ENCODE data around the gene PDE8B. TPM values are rescaled to one million over a fixed set of nuclear protein-coding genes. Genes with fewer than 3 reads are reported as not detected.
"Not testable (repeated sequence)": the region's sequence is repeated elsewhere in the genome, so short reads cannot be mapped to it uniquely, and the experiment has no call there.

The PDE8B gene
- total RNA-seq, 1 experiment from 2014 or later: 0.07 TPM

GRCh38 chr5:77463905-77464304 is 253.4 kb downstream of the PDE8B start:
- no peak overlapping the region for H2AK5ac ChIP-seq (ENCODE audit: insufficient read length, low read length)
- H2AFZ ChIP-seq (ENCODE audit: low read length): no peak overlapping the region
- no peak overlapping the region for H4K5ac ChIP-seq (ENCODE audit: insufficient read length, low read depth, low read length)
- H4K20me1 ChIP-seq (ENCODE audit: control insufficient read depth, insufficient read depth, insufficient read length): no peaks in the 10 kb centered on the region
- H3K4me1 Mint-ChIP-seq: no peaks in the 10 kb centered on the region
- H3K4me2 ChIP-seq (ENCODE audit: insufficient read depth, insufficient read length, low read length): no peak overlapping the region
- H3K9ac ChIP-seq (ENCODE audit: extremely low read depth, insufficient read length, low read length): no peak overlapping the region
- H3K27ac ChIP-seq (ENCODE audit: insufficient read length, low read depth, low read length): no peak overlapping the region
- no peak overlapping the region for H3K14ac ChIP-seq (ENCODE audit: insufficient read depth, low read length)
- H3K23ac ChIP-seq (ENCODE audit: insufficient read length, low read depth, low read length): no peak overlapping the region
- no peak overlapping the region for H3K18ac ChIP-seq (ENCODE audit: insufficient read length, low read depth, low read length)
- H3T11ph ChIP-seq (ENCODE audit: low read length): no peak overlapping the region
- H2BK5ac ChIP-seq (ENCODE audit: insufficient read length, low read length): no peak overlapping the region
- no peak overlapping the region for H2BK120ac ChIP-seq (ENCODE audit: low read depth, low read length, poor library complexity, severe bottlenecking)
- no peaks in the 10 kb centered on the region for H3K4me1 ChIP-seq (ENCODE audit: insufficient read depth, low read length)
- H3K9me3 ChIP-seq (ENCODE audit: control insufficient read depth, low read depth, low read length): no peaks in the 10 kb centered on the region
- H2BK15ac ChIP-seq (ENCODE audit: low read depth, low read length): no peak overlapping the region
- H3K27me3 Mint-ChIP-seq (ENCODE audit: low read depth): no peaks in the 10 kb centered on the region
- no peak overlapping the region for H4K91ac ChIP-seq (ENCODE audit: insufficient read length, low read depth, low read length)
- no peak overlapping the region for H3K27ac Mint-ChIP-seq
- no CpG with 5 or more reads among the region's 1 CpG for WGBS (ENCODE audit: extremely low coverage, insufficient read length, low lambda C conversion rate)
- H3K4ac ChIP-seq (ENCODE audit: low read depth, low read length): no peak overlapping the region
- H3K79me1 ChIP-seq (ENCODE audit: insufficient read depth, low read depth, low read length, poor library complexity, severe bottlenecking): no peaks in the 10 kb centered on the region
- no peak overlapping the region for H3K4me3 Mint-ChIP-seq
- peaks cover 0 to 4% (median 3%) of the 10 kb centered on the region in 3 experiments; a peak in 1 of 7 replicates for H3K36me3 Mint-ChIP-seq (ENCODE audit: insufficient read depth in 1 of 3, low read depth in 3 of 3)
- H3K27me3 ChIP-seq (ENCODE audit: insufficient read depth, low read length): no peaks in the 10 kb centered on the region
- DNase-seq: no peak
- TF ChIP-seq CTCF (conservative IDR thresholded peaks at IDR 0.05): no peak
- H3K23me2 ChIP-seq (ENCODE audit: insufficient read length, low read depth, low read length, poor library complexity, severe bottlenecking): no peaks in the 10 kb centered on the region
- no peak overlapping the region for H2BK12ac ChIP-seq (ENCODE audit: insufficient read length, low read depth, low read length)
- no peaks in the 10 kb centered on the region for H3K79me2 ChIP-seq (ENCODE audit: insufficient read depth, low read length)
- no peak overlapping the region for H3K56ac ChIP-seq (ENCODE audit: insufficient read length, low read depth, low read length)
- no peak overlapping the region for H2BK20ac ChIP-seq (ENCODE audit: low read depth, low read length, poor library complexity, severe bottlenecking)
- H4K8ac ChIP-seq (replicated peaks; ENCODE audit: insufficient read length, low read depth, low read length): no peak overlapping the region
- no peaks in the 10 kb centered on the region for H3K9me3 Mint-ChIP-seq

GRCh38 chr5:77468875-77469274 is 258.4 kb downstream of the PDE8B start:
- H3K9me3 Mint-ChIP-seq; H2BK5ac ChIP-seq (ENCODE audit: insufficient read length, low read length); H3K27me3 ChIP-seq (ENCODE audit: insufficient read depth, low read length); H3K9me3 ChIP-seq (ENCODE audit: control insufficient read depth, low read depth, low read length); H3K14ac ChIP-seq (ENCODE audit: insufficient read depth, low read length); H3K27ac Mint-ChIP-seq; H3K23ac ChIP-seq (ENCODE audit: insufficient read length, low read depth, low read length); H3T11ph ChIP-seq (ENCODE audit: low read length); H3K27me3 Mint-ChIP-seq (ENCODE audit: low read depth); H2AK5ac ChIP-seq (ENCODE audit: insufficient read length, low read length); H2BK20ac ChIP-seq (ENCODE audit: low read depth, low read length, poor library complexity, severe bottlenecking); H3K4me1 Mint-ChIP-seq; H4K5ac ChIP-seq (ENCODE audit: insufficient read length, low read depth, low read length); H2BK120ac ChIP-seq (ENCODE audit: low read depth, low read length, poor library complexity, severe bottlenecking); H3K27ac ChIP-seq (ENCODE audit: insufficient read length, low read depth, low read length); H3K56ac ChIP-seq (ENCODE audit: insufficient read length, low read depth, low read length); DNase-seq; H2BK15ac ChIP-seq (ENCODE audit: low read depth, low read length); H3K79me2 ChIP-seq (ENCODE audit: insufficient read depth, low read length); H3K4me1 ChIP-seq (ENCODE audit: insufficient read depth, low read length); H3K79me1 ChIP-seq (ENCODE audit: insufficient read depth, low read depth, low read length, poor library complexity, severe bottlenecking); H4K20me1 ChIP-seq (ENCODE audit: control insufficient read depth, insufficient read depth, insufficient read length); H3K23me2 ChIP-seq (ENCODE audit: insufficient read length, low read depth, low read length, poor library complexity, severe bottlenecking); H3K4me2 ChIP-seq (ENCODE audit: insufficient read depth, insufficient read length, low read length); H3K4me3 Mint-ChIP-seq; H4K91ac ChIP-seq (ENCODE audit: insufficient read length, low read depth, low read length); H3K4ac ChIP-seq (ENCODE audit: low read depth, low read length); H4K8ac ChIP-seq (replicated peaks; ENCODE audit: insufficient read length, low read depth, low read length); H2BK12ac ChIP-seq (ENCODE audit: insufficient read length, low read depth, low read length); H3K18ac ChIP-seq (ENCODE audit: insufficient read length, low read depth, low read length); H3K9ac ChIP-seq (ENCODE audit: extremely low read depth, insufficient read length, low read length); H2AFZ ChIP-seq (ENCODE audit: low read length): not testable (repeated sequence)
- H3K36me3 Mint-ChIP-seq (ENCODE audit: insufficient read depth in 1 of 3, low read depth in 3 of 3): peaks cover 6 to 13% (median 10%) of the 10 kb centered on the region in 3 experiments; a peak in 5 of 7 replicates
- WGBS (ENCODE audit: extremely low coverage, insufficient read length, low lambda C conversion rate): no CpG with 5 or more reads among the region's 3 CpGs
